GM19035 (cell line): ENCODE measurements around the gene PCDHA1.
"Not testable (repeated sequence)": the region's sequence is repeated elsewhere in the genome, so short reads cannot be mapped to it uniquely, and the experiment has no call there.

ENCODE experiments used
- ATAC-seq: cut with Tn5 transposase; IDR thresholded peaks from one replicate; pipeline ENCODE4 v1.9.1; 2021; ENCODE audit not compliant: unreplicated experiment

The PCDHA1 gene

DNA sequence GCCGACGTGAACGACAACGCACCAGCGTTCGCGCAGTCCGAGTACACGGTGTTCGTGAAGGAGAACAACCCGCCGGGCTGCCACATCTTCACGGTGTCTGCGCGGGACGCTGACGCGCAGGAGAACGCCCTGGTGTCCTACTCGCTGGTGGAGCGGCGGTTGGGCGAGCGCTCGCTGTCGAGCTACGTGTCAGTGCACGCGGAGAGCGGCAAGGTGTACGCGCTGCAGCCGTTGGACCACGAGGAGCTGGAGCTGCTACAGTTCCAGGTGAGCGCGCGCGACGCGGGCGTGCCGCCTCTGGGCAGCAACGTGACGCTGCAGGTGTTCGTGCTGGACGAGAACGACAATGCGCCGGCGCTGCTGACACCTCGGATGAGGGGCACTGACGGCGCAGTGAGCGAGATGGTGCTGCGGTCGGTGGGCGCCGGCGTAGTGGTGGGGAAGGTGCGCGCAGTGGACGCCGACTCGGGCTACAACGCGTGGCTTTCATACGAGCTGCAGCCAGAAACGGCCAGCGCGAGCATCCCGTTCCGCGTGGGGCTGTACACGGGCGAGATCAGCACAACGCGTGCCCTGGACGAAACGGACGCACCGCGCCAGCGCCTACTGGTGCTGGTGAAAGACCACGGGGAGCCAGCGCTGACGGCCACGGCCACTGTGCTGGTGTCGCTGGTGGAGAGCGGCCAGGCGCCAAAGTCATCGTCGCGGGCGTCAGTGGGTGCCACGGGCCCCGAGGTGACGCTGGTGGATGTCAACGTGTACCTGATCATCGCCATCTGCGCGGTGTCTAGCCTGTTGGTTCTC lies 64.1 kb downstream of the PCDHA1 start:
- not testable (repeated sequence) for ATAC-seq

DNA sequence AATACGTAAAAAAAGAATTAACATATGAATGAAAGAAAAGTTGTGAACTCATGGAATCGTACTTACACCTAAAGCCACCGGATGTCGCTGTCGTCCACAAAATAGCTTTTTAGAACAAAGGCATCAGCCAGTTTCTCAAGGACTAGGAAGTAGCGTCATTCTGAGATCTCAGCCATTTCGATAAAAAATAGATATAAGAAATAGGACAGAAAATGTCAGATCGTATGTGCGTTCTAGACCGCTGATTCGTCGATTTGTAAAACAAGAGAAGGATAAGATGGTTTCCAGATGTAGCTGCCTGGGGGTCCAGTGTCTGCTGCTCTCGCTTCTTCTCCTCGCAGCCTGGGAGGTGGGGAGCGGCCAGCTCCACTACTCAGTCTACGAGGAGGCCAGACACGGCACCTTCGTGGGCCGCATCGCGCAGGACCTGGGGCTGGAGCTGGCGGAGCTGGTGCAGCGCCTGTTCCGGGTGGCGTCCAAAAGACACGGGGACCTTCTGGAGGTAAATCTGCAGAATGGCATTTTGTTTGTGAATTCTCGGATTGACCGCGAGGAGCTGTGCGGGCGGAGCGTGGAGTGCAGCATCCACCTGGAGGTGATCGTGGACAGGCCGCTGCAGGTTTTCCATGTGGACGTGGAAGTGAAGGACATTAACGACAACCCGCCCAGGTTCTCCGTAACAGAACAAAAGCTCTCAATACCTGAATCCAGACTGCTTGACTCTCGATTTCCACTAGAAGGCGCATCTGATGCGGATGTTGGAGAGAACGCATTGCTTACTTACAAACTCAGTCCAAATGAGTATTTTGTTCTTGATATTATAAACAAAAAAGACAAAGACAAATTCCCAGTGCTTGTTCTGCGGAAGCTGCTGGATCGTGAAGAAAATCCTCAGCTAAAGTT lies 70.1 kb downstream of the PCDHA1 start, which contains the start of gene PCDHA10:
PCDHA10 (plus strand) TSS at position 126 of the 903 bp plus-strand sequence; CDS start at position 278, 152 bp downstream.
- no peak for ATAC-seq

DNA sequence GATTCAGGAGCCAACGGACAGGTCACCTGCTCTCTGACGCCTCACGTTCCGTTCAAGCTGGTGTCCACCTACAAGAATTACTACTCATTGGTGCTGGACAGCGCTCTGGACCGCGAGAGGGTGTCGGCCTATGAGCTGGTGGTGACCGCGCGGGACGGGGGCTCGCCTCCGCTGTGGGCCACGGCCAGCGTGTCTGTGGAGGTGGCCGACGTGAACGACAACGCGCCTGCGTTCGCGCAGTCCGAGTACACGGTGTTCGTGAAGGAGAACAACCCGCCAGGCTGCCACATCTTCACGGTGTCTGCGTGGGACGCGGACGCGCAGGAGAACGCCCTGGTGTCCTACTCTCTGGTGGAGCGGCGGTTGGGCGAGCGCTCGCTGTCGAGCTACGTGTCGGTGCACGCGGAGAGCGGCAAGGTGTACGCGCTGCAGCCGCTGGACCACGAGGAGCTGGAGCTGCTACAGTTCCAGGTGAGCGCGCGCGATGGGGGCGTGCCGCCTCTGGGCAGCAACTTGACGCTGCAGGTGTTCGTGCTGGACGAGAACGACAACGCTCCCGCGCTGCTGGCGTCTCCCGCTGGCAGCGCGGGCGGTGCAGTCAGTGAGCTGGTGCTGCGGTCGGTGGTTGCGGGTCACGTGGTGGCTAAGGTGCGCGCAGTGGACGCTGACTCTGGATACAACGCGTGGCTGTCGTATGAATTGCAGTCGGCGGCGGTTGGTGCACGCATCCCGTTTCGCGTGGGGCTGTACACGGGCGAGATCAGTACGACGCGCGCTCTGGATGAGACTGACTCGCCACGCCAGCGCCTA lies 71.4 kb downstream of the PCDHA1 start:
- no peak for ATAC-seq

DNA sequence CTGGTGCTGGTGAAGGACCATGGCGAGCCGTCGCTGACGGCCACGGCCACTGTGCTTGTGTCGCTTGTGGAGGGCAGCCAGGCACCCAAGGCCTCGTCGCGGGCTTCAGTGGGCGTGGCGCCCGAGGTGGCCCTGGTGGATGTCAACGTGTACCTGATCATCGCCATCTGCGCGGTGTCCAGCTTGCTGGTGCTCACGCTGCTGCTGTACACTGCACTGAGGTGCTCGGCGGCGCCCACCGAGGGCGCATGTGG lies 72.0 kb downstream of the PCDHA1 start:
- no peak for ATAC-seq

DNA sequence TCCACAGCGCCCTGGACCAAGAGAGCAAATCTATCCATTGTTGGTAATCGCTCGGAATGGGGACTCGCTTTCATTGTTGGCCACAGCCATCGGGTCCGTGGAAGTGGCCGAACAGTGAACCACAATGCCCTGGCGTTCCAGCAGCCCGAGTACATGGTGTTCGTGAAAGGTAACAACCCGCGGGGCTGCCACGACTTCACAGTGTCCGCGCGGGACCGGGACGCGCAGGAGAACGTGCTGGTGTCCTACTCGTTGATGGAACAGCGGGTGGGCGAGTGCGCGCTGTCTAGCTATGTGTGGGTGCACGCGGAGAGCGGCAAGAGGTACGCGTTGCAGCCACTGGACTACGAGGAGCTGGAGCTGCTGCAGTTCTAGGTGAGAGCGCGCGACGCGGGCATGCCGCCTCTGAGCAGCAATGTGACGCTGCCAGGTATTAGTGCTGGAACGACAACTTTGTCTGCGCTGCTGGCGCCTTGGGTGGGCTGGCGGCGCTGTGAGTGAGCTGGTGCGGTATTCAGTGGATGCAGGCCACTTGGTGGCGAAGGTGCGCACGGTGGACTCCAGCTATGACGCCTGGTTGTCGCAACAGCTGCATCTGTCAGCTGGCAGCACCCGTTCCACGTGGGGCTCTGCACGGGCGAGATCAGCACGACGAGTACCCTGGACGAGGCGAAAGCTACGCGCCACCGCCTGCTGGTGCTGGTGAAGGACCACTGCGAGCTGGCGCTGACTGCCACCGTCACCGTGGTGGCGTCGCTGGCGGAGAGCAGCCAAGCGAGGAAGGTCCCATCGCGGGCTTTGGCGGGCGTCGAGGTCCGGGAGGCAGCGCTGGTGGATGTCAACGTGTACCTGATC lies 76.7 kb downstream of the PCDHA1 start:
- ATAC-seq, result no peak

DNA sequence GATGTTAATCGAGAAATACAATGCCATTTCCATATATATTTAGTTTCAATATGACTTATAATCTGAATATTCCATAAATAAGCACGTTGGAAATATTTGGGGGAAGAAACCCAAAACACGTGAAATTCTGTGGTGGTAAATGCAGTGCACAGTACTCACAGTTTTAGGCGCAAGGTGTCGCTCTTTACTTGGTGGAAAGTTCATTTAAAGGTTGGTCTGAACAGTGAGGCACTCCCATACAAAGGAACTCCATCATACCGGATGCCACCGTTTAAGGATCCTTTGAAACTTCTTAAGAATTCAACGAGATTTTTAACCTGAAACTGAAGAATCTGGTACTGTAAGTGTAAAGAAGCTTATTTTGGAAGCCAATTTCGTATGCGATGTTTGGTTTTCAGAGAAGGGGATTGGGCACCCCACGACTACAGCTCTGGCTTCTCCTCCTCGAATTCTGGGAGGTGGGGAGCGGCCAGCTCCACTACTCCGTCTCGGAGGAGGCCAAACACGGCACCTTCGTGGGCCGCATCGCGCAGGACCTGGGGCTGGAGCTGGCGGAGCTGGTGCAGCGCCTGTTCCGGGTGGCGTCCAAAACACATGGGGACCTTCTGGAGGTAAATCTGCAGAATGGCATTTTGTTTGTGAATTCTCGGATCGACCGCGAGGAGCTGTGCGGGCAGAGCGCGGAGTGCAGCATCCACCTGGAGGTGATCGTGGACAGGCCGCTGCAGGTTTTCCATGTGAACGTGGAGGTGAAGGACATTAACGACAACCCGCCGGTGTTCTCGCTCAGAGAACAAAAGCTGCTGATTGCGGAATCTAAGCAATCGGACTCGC lies 83.0 kb downstream of the PCDHA1 start, which contains the start of gene PCDHA11:
PCDHA11 (plus strand) TSS at position 237 of the 834 bp plus-strand sequence; CDS start at position 384, 147 bp downstream.
- no peak for ATAC-seq

DNA sequence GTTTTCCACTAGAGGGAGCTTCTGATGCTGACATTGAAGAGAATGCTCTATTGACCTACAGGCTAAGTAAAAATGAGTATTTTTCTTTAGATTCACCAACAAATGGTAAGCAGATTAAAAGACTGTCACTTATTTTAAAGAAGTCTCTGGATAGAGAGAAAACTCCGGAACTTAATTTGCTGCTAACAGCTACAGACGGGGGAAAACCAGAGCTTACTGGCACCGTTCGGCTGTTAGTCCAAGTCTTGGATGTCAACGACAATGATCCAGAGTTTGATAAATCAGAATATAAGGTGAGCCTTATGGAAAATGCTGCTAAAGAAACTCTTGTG lies 83.6 kb downstream of the PCDHA1 start:
- ATAC-seq, result no peak

DNA sequence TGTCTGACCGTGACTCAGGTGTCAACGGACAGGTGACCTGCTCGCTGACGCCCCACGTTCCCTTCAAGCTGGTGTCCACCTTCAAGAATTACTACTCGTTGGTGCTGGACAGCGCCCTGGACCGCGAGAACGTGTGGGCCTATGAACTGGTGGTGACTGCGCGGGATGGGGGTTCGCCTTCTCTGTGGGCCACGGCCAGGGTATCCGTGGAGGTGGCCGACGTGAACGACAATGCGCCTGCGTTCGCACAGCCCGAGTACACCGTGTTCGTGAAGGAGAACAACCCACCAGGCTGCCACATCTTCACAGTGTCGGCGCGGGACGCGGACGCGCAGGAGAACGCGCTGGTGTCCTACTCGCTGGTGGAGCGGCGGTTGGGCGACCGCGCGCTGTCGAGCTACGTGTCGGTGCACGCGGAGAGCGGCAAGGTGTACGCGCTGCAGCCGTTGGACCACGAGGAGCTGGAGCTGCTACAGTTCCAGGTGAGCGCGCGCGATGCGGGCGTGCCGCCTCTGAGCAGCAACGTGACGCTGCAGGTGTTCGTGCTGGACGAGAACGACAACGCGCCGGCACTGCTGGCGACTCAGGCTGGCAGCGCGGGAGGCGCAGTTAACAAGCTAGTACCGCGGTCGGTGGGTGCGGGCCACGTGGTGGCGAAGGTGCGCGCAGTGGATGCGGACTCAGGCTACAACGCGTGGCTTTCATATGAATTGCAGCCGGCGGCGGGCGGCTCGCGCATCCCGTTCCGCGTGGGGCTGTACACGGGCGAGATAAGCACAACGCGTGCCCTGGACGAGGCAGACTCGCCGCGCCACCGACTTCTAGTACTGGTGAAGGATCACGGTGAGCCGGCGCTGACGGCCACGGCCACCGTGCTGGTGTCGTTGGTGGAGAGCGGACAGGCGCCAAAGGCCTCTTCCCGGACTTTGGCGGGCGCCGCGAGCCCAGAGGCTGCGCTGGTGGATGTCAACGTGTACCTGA lies 84.6 kb downstream of the PCDHA1 start:
- ATAC-seq, result no peak

DNA sequence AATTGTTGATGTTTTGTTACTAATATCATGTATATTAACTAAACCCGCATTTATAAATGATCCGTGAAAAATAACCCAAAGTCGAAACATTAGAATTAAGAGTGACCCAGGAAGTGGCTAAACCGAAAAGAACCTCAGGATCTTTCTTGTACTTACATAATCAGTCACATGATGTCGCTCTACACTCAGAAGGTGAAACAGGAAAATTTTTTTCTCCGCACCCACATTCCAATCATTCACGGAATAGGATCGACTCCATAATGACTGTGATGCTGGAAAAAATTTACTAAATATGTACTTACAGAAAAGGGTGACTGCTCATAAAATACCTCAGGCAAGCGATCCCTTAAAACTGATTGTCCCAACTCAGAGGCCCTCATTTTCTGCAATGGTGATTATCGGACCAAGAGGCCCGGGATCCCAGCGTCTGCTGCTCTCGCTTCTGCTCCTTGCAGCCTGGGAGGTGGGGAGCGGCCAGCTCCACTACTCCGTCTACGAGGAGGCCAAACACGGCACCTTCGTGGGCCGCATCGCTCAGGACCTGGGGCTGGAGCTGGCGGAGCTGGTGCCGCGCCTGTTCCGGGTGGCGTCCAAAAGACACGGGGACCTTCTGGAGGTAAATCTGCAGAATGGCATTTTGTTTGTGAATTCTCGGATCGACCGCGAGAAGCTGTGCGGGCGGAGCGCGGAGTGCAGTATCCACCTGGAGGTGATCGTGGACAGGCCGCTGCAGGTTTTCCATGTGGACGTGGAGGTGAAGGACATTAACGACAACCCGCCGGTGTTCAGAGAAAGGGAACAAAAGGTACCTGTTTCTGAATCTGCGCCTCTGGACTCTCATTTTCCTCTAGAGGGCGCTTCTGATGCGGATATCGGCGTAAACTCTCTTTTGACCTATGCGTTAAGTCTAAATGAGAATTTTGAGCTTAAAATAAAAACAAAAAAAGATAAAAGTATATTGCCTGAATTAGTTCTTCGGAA lies 89.4 kb downstream of the PCDHA1 start, which contains the start of gene PCDHA12:
PCDHA12 (plus strand) TSS at position 224 of the 981 bp plus-strand sequence; CDS start at position 389, 165 bp downstream.
- ATAC-seq, result no peak

DNA sequence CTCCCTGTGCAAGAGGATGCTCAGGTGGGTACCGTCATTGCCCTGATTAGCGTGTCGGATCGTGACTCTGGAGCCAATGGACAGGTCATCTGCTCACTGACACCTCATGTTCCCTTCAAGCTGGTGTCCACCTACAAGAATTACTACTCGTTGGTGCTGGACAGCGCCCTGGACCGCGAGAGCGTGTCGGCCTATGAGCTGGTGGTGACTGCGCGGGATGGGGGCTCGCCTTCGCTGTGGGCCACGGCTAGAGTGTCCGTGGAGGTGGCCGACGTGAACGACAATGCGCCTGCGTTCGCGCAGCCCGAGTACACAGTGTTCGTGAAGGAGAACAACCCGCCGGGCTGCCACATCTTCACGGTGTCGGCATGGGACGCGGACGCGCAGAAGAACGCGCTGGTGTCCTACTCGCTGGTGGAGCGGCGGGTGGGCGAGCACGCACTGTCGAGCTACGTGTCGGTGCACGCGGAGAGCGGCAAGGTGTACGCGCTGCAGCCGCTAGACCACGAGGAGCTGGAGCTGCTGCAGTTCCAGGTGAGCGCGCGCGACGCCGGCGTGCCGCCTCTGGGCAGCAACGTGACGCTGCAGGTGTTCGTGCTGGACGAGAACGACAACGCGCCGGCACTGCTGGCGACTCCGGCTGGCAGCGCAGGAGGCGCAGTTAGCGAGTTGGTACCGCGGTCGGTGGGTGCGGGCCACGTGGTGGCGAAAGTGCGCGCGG lies 90.8 kb downstream of the PCDHA1 start:
- ATAC-seq, result not testable (repeated sequence)

DNA sequence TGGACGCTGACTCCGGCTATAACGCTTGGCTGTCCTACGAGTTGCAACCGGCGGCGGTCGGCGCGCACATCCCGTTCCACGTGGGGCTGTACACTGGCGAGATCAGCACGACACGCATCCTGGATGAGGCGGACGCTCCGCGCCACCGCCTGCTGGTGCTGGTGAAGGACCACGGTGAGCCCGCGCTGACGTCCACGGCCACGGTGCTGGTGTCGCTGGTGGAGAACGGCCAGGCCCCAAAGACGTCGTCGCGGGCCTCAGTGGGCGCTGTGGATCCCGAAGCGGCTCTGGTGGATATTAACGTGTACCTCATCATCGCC lies 91.3 kb downstream of the PCDHA1 start:
- ATAC-seq, result no peak

DNA sequence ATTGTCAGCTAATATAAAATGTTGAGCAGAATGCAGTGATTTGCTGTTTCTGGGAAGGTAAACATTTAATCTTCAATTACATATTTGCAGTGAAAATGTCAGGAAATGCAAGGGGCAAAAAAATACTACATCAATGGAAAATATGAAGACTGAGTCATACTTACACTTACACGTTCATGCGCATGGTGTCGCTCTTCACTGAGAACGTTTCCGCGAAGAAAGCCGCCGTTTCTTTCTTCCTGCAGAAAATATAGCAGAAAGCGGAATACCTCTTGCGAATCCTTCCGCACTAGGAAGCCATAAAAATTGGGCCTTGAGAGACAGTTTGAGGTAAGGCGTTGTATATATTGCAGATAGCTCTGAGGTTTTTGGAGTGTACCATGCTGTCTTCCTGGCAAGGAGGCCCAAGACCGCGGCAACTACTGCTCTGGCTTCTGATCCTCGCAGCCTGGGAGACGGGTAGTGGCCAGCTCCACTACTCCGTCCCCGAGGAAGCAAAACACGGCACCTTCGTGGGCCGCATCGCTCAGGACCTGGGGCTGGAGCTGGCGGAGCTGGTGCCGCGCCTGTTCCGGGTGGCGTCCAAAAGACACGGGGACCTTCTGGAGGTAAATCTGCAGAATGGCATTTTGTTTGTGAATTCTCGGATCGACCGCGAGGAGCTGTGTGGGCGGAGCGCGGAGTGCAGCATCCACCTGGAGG lies 96.1 kb downstream of the PCDHA1 start, which contains the start of gene PCDHA13:
PCDHA13 (plus strand) TSS at position 236 of the 702 bp plus-strand sequence; CDS start at position 381, 145 bp downstream.
- no peak for ATAC-seq

DNA sequence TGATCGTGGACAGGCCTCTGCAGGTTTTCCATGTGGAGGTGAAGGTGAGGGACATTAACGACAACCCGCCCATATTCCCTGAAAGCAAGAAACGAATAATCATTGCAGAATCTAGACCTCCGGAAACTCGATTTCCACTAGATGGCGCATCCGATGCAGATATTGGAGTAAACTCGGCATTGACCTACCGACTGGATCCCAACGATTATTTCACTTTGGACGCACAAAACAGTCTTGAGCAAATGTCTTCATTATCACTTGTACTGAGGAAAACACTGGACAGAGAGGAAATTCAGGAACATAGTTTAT lies 96.6 kb downstream of the PCDHA1 start:
- no peak for ATAC-seq

DNA sequence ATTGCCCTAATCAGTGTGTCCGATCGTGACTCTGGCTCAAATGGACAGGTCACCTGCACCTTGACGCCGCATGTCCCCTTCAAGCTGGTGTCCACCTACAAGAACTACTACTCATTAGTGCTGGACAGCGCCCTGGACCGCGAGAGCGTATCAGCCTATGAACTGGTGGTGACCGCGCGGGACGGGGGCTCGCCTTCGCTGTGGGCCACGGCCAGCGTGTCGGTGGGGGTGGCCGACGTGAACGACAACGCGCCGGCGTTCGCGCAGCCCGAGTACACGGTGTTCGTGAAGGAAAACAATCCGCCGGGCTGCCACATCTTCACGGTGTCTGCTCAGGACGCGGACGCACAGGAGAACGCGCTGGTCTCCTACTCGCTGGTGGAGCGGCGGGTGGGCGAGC lies 97.4 kb downstream of the PCDHA1 start:
- no peak for ATAC-seq

DNA sequence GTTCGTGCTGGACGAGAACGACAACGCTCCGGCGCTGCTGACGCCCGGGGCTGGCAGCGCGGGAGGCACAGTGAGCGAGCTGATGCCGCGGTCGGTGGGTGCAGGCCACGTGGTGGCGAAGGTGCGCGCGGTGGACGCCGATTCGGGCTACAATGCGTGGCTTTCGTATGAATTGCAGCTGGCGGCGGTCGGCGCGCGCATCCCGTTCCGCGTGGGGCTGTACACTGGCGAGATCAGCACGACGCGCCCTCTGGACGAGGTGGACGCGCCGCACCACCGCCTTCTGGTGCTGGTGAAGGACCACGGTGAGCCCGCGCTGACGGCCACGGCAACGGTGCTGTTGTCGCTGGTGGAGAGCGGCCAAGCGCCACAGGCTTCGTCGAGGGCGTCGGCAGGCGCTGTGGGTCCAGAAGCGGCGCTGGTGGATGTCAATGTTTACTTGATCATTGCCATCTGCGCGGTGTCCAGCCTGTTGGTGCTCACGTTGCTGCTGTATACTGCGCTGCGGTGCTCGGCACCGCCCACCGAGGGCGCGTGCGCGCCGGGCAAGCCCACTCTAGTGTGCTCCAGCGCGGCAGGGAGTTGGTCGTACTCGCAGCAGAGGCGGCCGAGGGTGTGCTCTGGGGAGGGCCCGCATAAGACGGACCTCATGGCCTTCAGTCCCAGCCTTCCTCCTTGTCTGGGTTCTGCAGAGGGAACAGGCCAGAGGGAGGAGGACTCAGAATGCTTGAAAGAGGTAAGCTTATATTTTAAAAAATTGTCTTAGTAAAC lies 98.2 kb downstream of the PCDHA1 start:
- no peak for ATAC-seq
